ENCODE measurements around the gene CCL1.

Gene CCL1

DNA sequence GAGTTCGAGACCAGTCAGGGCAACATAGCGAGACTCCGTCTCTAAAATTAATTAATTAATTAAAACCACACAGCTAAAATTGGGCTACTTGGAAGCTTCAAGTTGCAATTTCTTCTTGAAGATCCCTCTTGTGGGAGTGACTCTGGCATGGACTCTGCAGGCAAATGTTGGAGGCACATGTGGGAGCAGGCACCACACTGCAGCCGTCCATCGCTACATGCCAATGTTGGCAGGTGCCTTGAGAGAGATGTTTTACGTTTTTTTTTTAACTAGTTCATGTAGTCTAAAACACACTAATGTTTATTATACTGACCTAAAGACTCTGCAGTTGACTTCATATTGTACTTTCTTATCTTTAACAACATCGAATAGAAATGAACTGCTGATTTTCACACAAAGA lies 51.7 kb downstream of the CCL1 start:
- DNase-seq, result no peak
- no peak overlapping the region for H3K4me3 ChIP-seq (ENCODE audit: low read depth, low read length)
- peaks cover 15% of the 10 kb centered on the region; the same call in 1 of the 2 replicates for H3K27me3 ChIP-seq
- TF ChIP-seq, protein P1, sequence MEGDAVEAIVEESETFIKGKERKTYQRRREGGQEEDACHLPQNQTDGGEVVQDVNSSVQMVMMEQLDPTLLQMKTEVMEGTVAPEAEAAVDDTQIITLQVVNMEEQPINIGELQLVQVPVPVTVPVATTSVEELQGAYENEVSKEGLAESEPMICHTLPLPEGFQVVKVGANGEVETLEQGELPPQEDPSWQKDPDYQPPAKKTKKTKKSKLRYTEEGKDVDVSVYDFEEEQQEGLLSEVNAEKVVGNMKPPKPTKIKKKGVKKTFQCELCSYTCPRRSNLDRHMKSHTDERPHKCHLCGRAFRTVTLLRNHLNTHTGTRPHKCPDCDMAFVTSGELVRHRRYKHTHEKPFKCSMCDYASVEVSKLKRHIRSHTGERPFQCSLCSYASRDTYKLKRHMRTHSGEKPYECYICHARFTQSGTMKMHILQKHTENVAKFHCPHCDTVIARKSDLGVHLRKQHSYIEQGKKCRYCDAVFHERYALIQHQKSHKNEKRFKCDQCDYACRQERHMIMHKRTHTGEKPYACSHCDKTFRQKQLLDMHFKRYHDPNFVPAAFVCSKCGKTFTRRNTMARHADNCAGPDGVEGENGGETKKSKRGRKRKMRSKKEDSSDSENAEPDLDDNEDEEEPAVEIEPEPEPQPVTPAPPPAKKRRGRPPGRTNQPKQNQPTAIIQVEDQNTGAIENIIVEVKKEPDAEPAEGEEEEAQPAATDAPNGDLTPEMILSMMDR (IDR thresholded peaks at IDR 0.05; ENCODE audit: low read depth, low read length), result no peak
- no peaks in the 10 kb centered on the region for H3K36me3 ChIP-seq
- H3K4me1 ChIP-seq, result no peaks in the 10 kb centered on the region
- no peaks in the 10 kb centered on the region for H3K9me3 ChIP-seq
